Neuronal stem cell (in vitro differentiated cells): ENCODE results near the gene SMIM41.

Source experiments
- DNase-seq: peaks from one replicate; pipeline ENCODE4 v3.0.0-alpha.2; 2013; ENCODE audit warnings: low spot score
- H2AFZ ChIP-seq: one replicate; pipeline ENCODE4 v1.6.1; 2013; ENCODE audit warnings: mild to moderate bottlenecking, low read length, inconsistent platforms
- H2AK5ac ChIP-seq: 2 replicates; pipeline ENCODE4 v1.6.1; 2013; ENCODE audit warnings: low read depth, mild to moderate bottlenecking, inconsistent platforms, low read length, moderate library complexity, mixed read lengths
- H2BK120ac ChIP-seq: 2 replicates; pipeline ENCODE4 v1.6.1; 2013; ENCODE audit warnings: low read depth, mild to moderate bottlenecking, inconsistent platforms, low read length, moderate library complexity, mixed read lengths
- H2BK12ac ChIP-seq: one replicate; pipeline ENCODE4 v1.6.1; 2013; ENCODE audit warnings: low read length, inconsistent platforms
- H2BK15ac ChIP-seq: 2 replicates; pipeline ENCODE4 v1.6.1; 2013; ENCODE audit warnings: mild to moderate bottlenecking, low read length, inconsistent platforms, mixed read lengths
- H2BK5ac ChIP-seq: one replicate; pipeline ENCODE4 v1.6.1; 2013; ENCODE audit warnings: inconsistent platforms, mild to moderate bottlenecking, low read length, moderate library complexity
- H3K14ac ChIP-seq: one replicate; pipeline ENCODE4 v1.6.1; 2013; ENCODE audit warnings: low read length, inconsistent platforms
- H3K18ac ChIP-seq: 2 replicates; pipeline ENCODE4 v1.6.1; 2013; ENCODE audit warnings: low read length, inconsistent platforms
- H3K23ac ChIP-seq: 2 replicates; pipeline ENCODE4 v1.6.1; 2013; ENCODE audit warnings: low read depth, mild to moderate bottlenecking, mixed read lengths, low read length, inconsistent platforms; ENCODE audit not compliant: poor library complexity
- H3K27ac ChIP-seq: replicated peaks from 3 replicates; pipeline ENCODE4 v1.5.1; 2013; ENCODE audit warnings: low read length, inconsistent platforms
- H3K27me3 ChIP-seq, 3 experiments: 2 replicates each; pipeline ENCODE4 v1.6.1; 2013; ENCODE audit warnings: low read length in 3 of 3, mild to moderate bottlenecking in 2 of 3, inconsistent platforms in 1 of 3, low read depth in 1 of 3, mixed read lengths in 1 of 3, moderate library complexity in 1 of 3; ENCODE audit not compliant: control insufficient read depth in 3 of 3, insufficient read depth in 3 of 3
- H3K36me3 ChIP-seq, 2 donors: replicated peaks in 1 of 2; 2 replicates each; pipeline ENCODE4 v1.6.1; 2013; ENCODE audit warnings: low read length in 2 of 2; ENCODE audit not compliant: control insufficient read depth in 2 of 2, insufficient read depth in 2 of 2
- H3K4ac ChIP-seq: 2 replicates; pipeline ENCODE4 v1.6.1; 2013; ENCODE audit warnings: inconsistent platforms, mild to moderate bottlenecking, low read length, moderate library complexity
- H3K4me1 ChIP-seq, 2 donors: 1 replicate in 1 of 2; 2 replicates in 1 of 2; pipeline ENCODE4 v1.6.1; 2013; ENCODE audit warnings: low read length in 2 of 2, low read depth in 1 of 2; ENCODE audit not compliant: control insufficient read depth in 2 of 2, insufficient read depth in 1 of 2
- H3K4me2 ChIP-seq: one replicate; pipeline ENCODE4 v1.6.1; 2013; ENCODE audit warnings: mild to moderate bottlenecking, low read length, inconsistent platforms; ENCODE audit not compliant: insufficient read depth, poor library complexity, severe bottlenecking
- H3K4me3 ChIP-seq, 2 donors: 2 replicates each; pipeline ENCODE4 v1.5.1; 2013; ENCODE audit warnings: low read length in 2 of 2, mild to moderate bottlenecking in 2 of 2, inconsistent platforms in 1 of 2, moderate library complexity in 1 of 2
- H3K79me1 ChIP-seq: one replicate; pipeline ENCODE4 v1.6.1; 2013; ENCODE audit warnings: low read depth, mild to moderate bottlenecking, inconsistent platforms, low read length, moderate library complexity
- H3K9ac ChIP-seq: one replicate; pipeline ENCODE4 v1.6.1; 2013; ENCODE audit warnings: mild to moderate bottlenecking, low read depth, low read length, inconsistent platforms; ENCODE audit not compliant: poor library complexity
- H3K9me3 ChIP-seq, 2 donors: replicated peaks in 1 of 2; 2 replicates each; pipeline versions ENCODE3 to v1.6.1; 2013; ENCODE audit warnings: low read length in 2 of 2, mild to moderate bottlenecking in 2 of 2, inconsistent platforms in 1 of 2, low read depth in 1 of 2, mixed read lengths in 1 of 2, moderate library complexity in 1 of 2; ENCODE audit not compliant: control insufficient read depth in 2 of 2, insufficient read depth in 1 of 2
- H4K8ac ChIP-seq: one replicate; pipeline ENCODE4 v1.6.1; 2013; ENCODE audit warnings: low read depth, mild to moderate bottlenecking, inconsistent platforms, low read length, moderate library complexity
- H4K91ac ChIP-seq: one replicate; pipeline ENCODE4 v1.6.1; 2013; ENCODE audit warnings: low read length, low read depth, mild to moderate bottlenecking, inconsistent platforms; ENCODE audit not compliant: poor library complexity
- WGBS, 2 donors: extraction: QIAGEN DNeasy Blood & Tissue Kit; methylation state at CpG; one replicate each; pipeline ENCODE4 v1.1.7; 2013; ENCODE audit warnings: missing lambda C conversion rate in 2 of 2, mixed read lengths in 1 of 2; ENCODE audit not compliant: insufficient read length in 2 of 2, insufficient replicate concordance in 1 of 2; ENCODE audit errors: extremely low coverage in 2 of 2; 5-methylcytosine and 5-hydroxymethylcytosine counted together

The SMIM41 gene

GRCh38 chr12:52149182-52149641 lies 69.7 kb downstream of the SMIM41 start:
- Histone ChIP-seq H4K8ac (no peak overlapping the region), H3K4me3 (no peak overlapping the region), H3K9me3 (no peaks in the 10 kb centered on the region), H3K4me1 (peaks cover 11 to 16% of the 10 kb centered on the region in 2 donors), H3K79me1 (no peaks in the 10 kb centered on the region), H3K36me3 (no peaks in the 10 kb centered on the region), H4K91ac (no peak overlapping the region), H2AFZ (no peak overlapping the region), H2BK15ac (peak overlapping the region; percentile 50), H2AK5ac (no peak overlapping the region), H3K23ac (no peak overlapping the region), H3K14ac (no peak overlapping the region), H2BK120ac (no peak overlapping the region), H3K27ac (no peak overlapping the region), H3K4ac (no peak overlapping the region), H3K4me2 (no peak overlapping the region), H2BK5ac (peak overlapping the region; percentile 72), H2BK12ac (peak overlapping the region; percentile 30), H3K18ac (peak overlapping the region; percentile 77), H3K27me3 (peaks cover 0 to 12% (median 0%) of the 10 kb centered on the region in 3 experiments), H3K9ac (no peak overlapping the region)
- no peak for DNase-seq
- no CpG with 5 or more reads among the region's 6 CpGs for WGBS, 2 donors

- Histone ChIP-seq H2BK120ac (no peak overlapping the region), H3K4ac (no peak overlapping the region), H3K9ac (no peak overlapping the region), H3K14ac (no peak overlapping the region), H3K27me3 (peaks cover 0 to 12% (median 0%) of the 10 kb centered on the region in 3 experiments), H2AK5ac (peak overlapping the region; percentile 93), H3K4me3 (no peak overlapping the region), H2AFZ (no peak overlapping the region), H3K23ac (peak overlapping the region; percentile 34), H4K91ac (no peak overlapping the region), H3K79me1 (no peaks in the 10 kb centered on the region), H3K36me3 (no peaks in the 10 kb centered on the region), H2BK15ac (peak overlapping the region; percentile 50), H3K9me3 (no peaks in the 10 kb centered on the region), H3K4me1 (peaks cover 11 to 16% of the 10 kb centered on the region in 2 donors), H3K18ac (peak overlapping the region; percentile 3), H3K4me2 (no peak overlapping the region), H2BK12ac (peak overlapping the region; percentile 46), H2BK5ac (peak overlapping the region; percentile 72), H4K8ac (no peak overlapping the region), H3K27ac (no peak overlapping the region)
- no peak for DNase-seq
- WGBS, 2 donors, result no CpG with 5 or more reads among the region's 5 CpGs
These were observed 70.2 kb downstream of the SMIM41 start for GRCh38 chr12:52149651-52150241.

- no peaks in the 10 kb centered on the region for H3K79me1 ChIP-seq
- no peak overlapping the region for H3K4me2 ChIP-seq
- no CpG with 5 or more reads among the region's 10 CpGs for WGBS, 2 donors
- peaks cover 0 to 15% (median 0%) of the 10 kb centered on the region in 3 experiments for H3K27me3 ChIP-seq
- peak overlapping the region; percentile 82 for H2AK5ac ChIP-seq
- no peaks in the 10 kb centered on the region for H3K9me3 ChIP-seq
- no peaks in the 10 kb centered on the region for H3K36me3 ChIP-seq
- peaks cover 0 to 3% of the 10 kb centered on the region in 2 donors for H3K4me1 ChIP-seq
- peak overlapping the region in 1 of 2 donors; percentile 31 for H3K4me3 ChIP-seq
- H3K23ac ChIP-seq, result no peak overlapping the region
- no peak overlapping the region for H3K9ac ChIP-seq
- DNase-seq, result no peak
- no peak overlapping the region for H4K8ac ChIP-seq
- H2AFZ ChIP-seq, result no peak overlapping the region
- H2BK120ac ChIP-seq, result peak overlapping the region; percentile 34
- H2BK5ac ChIP-seq, result peak overlapping the region; percentile 59
- peak overlapping the region; percentile 41 for H3K14ac ChIP-seq
- H3K27ac ChIP-seq, result no peak overlapping the region
- peak overlapping the region; percentile 27 for H3K18ac ChIP-seq
- peak overlapping the region; percentile 34 for H2BK15ac ChIP-seq
- H2BK12ac ChIP-seq, result peak overlapping the region; percentile 65
- no peak overlapping the region for H3K4ac ChIP-seq
- no peak overlapping the region for H4K91ac ChIP-seq
These were observed 71.8 kb downstream of the SMIM41 start for GRCh38 chr12:52151153-52151836.
